UCSD-AML1 (cell line): ENCODE measurements around the gene PRKCQ.

ENCODE experiments used
- DNase-seq: peaks from one replicate; lab custom pipeline; 2025; ENCODE audit not compliant: unreplicated experiment; lab: John Stamatoyannopoulos, UW

The PRKCQ gene

GRCh38 chr10:6569259-6569658 is 10.8 kb downstream of the PRKCQ start:
- no peak for DNase-seq

- DNase-seq: no peak
Measured at GRCh38 chr10:6567884-6568283, 12.2 kb downstream of the PRKCQ start.

GRCh38 chr10:6567203-6567703 is 12.8 kb downstream of the PRKCQ start:
- no peak for DNase-seq

- DNase-seq: no peak
Measured at GRCh38 chr10:6565588-6565987, 14.5 kb downstream of the PRKCQ start.

- DNase-seq: peak; percentile 19
Measured at GRCh38 chr10:6564367-6564766, 15.7 kb downstream of the PRKCQ start.

- DNase-seq: no peak
Measured at GRCh38 chr10:6563731-6564130, 16.3 kb downstream of the PRKCQ start.

GRCh38 chr10:6563075-6563474 is 17.0 kb downstream of the PRKCQ start:
- no peak for DNase-seq

GRCh38 chr10:6562221-6562620 is 17.9 kb downstream of the PRKCQ start:
- peak; percentile 26 for DNase-seq

GRCh38 chr10:6561552-6561951 is 18.5 kb downstream of the PRKCQ start:
- no peak for DNase-seq

GRCh38 chr10:6558759-6559461 is 21.2 kb downstream of the PRKCQ start:
- DNase-seq: no peak

GRCh38 chr10:6558272-6558671 is 21.8 kb downstream of the PRKCQ start:
- no peak for DNase-seq

GRCh38 chr10:6553937-6554336 is 26.1 kb downstream of the PRKCQ start:
- DNase-seq: no peak

GRCh38 chr10:6543431-6544005 is 36.6 kb downstream of the PRKCQ start:
- DNase-seq: peak; percentile 40

GRCh38 chr10:6542999-6543430 is 37.1 kb downstream of the PRKCQ start:
- DNase-seq: peak; percentile 30

GRCh38 chr10:6539833-6540232 is 40.2 kb downstream of the PRKCQ start:
- DNase-seq: no peak

- DNase-seq: peak; percentile 53
Measured at GRCh38 chr10:6537770-6538169, 42.3 kb downstream of the PRKCQ start.

GRCh38 chr10:6536102-6536501 is 44.0 kb downstream of the PRKCQ start:
- DNase-seq: no peak

GRCh38 chr10:6535156-6535764 is 44.8 kb downstream of the PRKCQ start:
- DNase-seq: no peak

- no peak for DNase-seq
Measured at GRCh38 chr10:6532321-6532720, 47.8 kb downstream of the PRKCQ start.

- DNase-seq: no peak
Measured at GRCh38 chr10:6530966-6531365, 49.1 kb downstream of the PRKCQ start.

- DNase-seq: no peak
Measured at GRCh38 chr10:6530211-6530840, 49.8 kb downstream of the PRKCQ start.
